Measurements from ENCODE around the gene MSI2.

Gene MSI2

DNA sequence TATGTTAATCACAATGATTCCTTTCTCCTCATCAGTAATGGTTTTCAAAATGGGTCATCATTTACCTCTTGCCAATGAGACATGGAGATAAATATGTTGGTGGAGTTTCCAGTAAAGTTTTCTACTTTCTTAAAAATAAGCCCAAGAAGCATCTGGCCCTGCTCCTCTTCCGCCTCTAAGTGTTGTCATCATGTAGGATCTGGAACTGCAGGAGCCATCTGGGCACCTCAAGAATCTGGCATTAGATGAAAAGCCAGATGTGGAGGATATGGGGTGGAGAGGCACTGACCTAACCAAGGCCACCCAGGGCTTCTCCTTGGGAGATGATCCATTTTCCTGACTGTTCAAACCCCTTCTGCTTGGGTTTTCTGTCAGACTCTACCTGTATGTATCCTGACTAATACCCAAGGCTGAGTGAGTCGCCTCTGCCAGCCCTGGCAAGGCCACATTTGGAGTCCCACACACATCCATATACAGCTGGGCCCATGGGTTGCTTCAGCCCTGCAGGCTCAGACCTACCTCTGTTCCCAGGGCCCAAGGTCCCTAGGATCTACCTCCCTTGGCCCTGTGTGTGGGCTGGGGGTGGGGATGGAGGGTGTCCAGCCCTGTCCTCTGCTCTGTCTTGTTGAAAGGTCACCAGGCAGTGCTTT, 464.2 kb downstream of the MSI2 start:
- DNase-seq (ENCODE audit: low spot score), result no peak

- DNase-seq (ENCODE audit: low spot score), result no peak
Observed at GRCh38 chr17:57721967-57722703, 465.8 kb downstream of the MSI2 start.

DNA sequence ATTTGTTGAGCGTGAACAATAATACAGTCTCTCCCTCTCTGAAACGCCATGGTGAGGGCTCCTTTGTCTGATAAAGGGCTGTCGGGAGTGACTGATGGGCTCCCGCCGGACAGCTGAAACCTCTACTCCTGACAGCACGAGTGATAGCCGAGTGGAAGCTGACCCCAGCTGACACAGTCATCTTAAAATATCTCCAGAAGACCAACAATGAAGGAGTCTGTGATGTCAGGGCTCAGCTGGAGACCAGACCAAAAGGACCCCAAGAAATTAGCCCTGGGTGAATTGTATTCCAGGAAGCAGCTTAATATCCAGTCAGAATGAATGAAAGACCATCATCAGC, 466.4 kb downstream of the MSI2 start:
- DNase-seq (ENCODE audit: low spot score), result no peak

DNA sequence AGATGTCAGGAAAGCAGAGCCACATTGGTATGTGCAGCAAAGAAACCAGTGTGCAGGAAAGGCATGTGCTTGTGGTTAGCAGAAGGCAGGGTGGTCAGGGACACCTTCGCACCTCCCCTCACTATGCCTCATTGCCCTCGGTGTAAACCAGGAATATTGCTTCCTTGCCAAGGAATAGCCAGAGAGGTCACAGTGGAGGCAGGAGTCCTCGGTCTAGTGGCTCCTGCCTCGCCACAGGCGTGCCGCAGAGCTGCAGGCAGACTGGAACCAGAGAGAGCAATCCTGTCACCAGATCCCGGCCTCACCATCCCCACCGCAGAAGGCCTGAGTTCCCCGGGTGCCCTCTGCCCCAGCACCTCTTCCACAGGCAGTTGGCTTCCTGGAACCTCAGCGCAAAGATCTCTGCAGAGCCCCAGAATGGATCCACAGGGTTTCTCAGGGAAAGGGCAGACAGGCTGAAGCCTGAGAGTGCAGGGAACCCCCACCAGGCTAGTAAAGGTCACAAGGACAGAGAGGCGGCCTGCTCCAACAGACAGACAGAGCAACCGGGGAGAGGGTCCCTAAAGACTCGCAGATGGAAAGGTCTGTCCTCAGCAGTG, 467.2 kb downstream of the MSI2 start:
- DNase-seq (ENCODE audit: low spot score), result no peak

GRCh38 chr17:57724026-57724728, 467.9 kb downstream of the MSI2 start:
- DNase-seq (ENCODE audit: low spot score), result no peak

DNA sequence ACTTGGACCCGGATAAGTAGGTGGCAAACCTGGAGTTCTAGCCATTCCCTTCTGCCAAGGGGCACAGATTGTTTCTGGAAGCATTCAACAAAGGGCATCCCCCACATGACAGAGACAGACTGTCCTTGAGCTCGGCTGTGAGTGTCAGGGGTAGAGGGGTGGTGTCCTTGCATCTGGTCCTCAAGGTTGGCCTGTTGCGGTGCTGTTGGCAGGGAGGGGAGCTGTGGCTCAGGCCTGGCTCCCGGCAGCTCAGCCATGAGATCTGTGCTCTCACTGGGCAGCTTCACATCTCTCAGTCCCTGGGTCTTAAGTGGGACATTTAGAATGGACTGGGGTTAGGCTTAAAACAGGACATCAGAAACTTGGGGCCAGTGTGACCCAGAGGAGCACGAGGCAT, 468.4 kb downstream of the MSI2 start:
- DNase-seq (ENCODE audit: low spot score), result no peak

- no peak for DNase-seq (ENCODE audit: low spot score)
Observed at GRCh38 chr17:57726213-57726790, 470.0 kb downstream of the MSI2 start.

DNA sequence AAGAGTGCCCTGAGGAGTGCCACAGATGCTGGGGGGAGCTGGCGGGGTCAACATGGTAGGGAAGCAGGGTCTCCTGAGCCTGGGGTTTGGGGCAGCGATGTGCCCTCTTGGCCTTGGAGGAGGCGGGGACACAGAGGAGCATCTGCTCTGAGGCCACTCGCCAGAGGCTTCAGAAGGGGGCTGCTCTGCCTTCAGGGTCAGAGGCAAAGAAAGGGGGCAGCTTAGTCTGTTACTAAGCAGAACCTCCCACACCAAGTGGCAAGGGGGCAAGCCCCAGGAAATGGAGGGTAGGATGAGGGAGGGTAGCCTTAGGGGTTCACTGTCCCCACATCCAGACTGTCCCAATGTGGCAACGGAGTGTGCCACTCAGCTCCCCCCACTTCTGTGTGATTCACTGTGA, 470.5 kb downstream of the MSI2 start:
- DNase-seq (ENCODE audit: low spot score), result no peak

DNA sequence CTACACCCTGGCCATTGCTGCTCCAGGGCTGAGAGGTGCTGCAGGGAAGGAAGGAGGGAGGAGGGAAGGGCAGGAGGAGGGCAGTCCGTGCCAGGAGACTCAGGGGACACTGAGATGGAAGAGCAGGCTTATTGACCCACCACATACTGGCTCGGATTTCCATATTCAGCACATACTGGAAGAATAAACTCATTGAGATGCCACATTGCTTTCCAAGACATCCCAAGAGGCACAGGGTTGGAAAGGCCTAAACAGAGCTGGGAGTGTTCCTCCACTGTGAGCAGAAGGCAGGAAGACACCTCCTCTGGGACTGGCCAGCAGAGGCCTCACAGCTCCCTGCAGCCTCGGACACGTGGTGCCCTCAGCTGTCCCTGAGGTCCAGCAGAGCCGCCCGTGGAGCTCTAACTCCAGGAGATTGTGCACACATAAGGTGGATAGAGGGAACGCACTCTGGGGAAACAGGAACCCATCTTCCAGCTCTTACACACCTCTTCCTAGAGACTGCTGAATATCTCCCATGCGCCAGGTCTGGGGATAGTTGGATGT, 471.4 kb downstream of the MSI2 start:
- DNase-seq (ENCODE audit: low spot score), result no peak

GRCh38 chr17:57730026-57730701, 473.8 kb downstream of the MSI2 start:
- DNase-seq (ENCODE audit: low spot score), result no peak

- DNase-seq (ENCODE audit: low spot score), result no peak
Observed at GRCh38 chr17:57732062-57732461, 475.7 kb downstream of the MSI2 start.

GRCh38 chr17:57733085-57733484, 476.8 kb downstream of the MSI2 start:
- DNase-seq (ENCODE audit: low spot score), result no peak
